Measurements from ENCODE around the gene FA2H.
"Not testable (repeated sequence)": the region's sequence is repeated elsewhere in the genome, so short reads cannot be mapped to it uniquely, and the experiment has no call there.

Gene FA2H

GRCh38 chr16:74770831-74771526 lies 3.6 kb downstream of the FA2H start:
- no peak for DNase-seq

- DNase-seq = no peak
Measured at GRCh38 chr16:74769586-74770190, 4.9 kb downstream of the FA2H start.

GRCh38 chr16:74768239-74768638 lies 6.4 kb downstream of the FA2H start:
- DNase-seq = no peak

- no peak for DNase-seq
Measured at GRCh38 chr16:74767749-74768148, 6.9 kb downstream of the FA2H start.

GRCh38 chr16:74766729-74767128 lies 7.9 kb downstream of the FA2H start:
- DNase-seq = no peak

GRCh38 chr16:74764184-74764583 lies 10.4 kb downstream of the FA2H start:
- not testable (repeated sequence) for DNase-seq

- DNase-seq = no peak
Measured at GRCh38 chr16:74761665-74762064, 13.0 kb downstream of the FA2H start.

GRCh38 chr16:74760007-74760767 lies 14.4 kb downstream of the FA2H start:
- DNase-seq = no peak

- no peak for DNase-seq
Measured at GRCh38 chr16:74759564-74759963, 15.1 kb downstream of the FA2H start.

- no peak for DNase-seq
Measured at GRCh38 chr16:74758801-74759200, 15.8 kb downstream of the FA2H start.

GRCh38 chr16:74757349-74757748 lies 17.3 kb downstream of the FA2H start:
- DNase-seq = no peak

GRCh38 chr16:74756203-74756602 lies 18.4 kb downstream of the FA2H start:
- no peak for DNase-seq

- no peak for DNase-seq
Measured at GRCh38 chr16:74753180-74753579, 21.4 kb downstream of the FA2H start.

GRCh38 chr16:74752756-74753155 lies 21.9 kb downstream of the FA2H start:
- no peak for DNase-seq

- DNase-seq = no peak
Measured at GRCh38 chr16:74752258-74752657, 22.4 kb downstream of the FA2H start.

- DNase-seq = no peak
Measured at GRCh38 chr16:74751658-74752057, 23.0 kb downstream of the FA2H start.

- DNase-seq = no peak
Measured at GRCh38 chr16:74749291-74750055, 25.1 kb downstream of the FA2H start.

- no peak for DNase-seq
Measured at GRCh38 chr16:74748616-74749026, 26.0 kb downstream of the FA2H start.

GRCh38 chr16:74747716-74748615 lies 26.7 kb downstream of the FA2H start:
- DNase-seq = no peak

- no peak for DNase-seq
Measured at GRCh38 chr16:74745926-74746325, 28.7 kb downstream of the FA2H start.

GRCh38 chr16:74745109-74745615 lies 29.5 kb downstream of the FA2H start:
- no peak for DNase-seq

Data from right kidney (tissue), 1 donor.